Common myeloid progenitor, CD34-positive (primary cell): Measurements from ENCODE around the gene CYP27A1.

ENCODE experiments used
- CTCF ChIA-PET: fragments of 350-600 bp; sonication (Branson Sonifier 250); formaldehyde crosslinking; loops from one replicate; lab custom pipeline; 2021; ENCODE audit warnings: antibody characterized with exemption; lab: Charles Lee
- POLR2A ChIA-PET: fragments of 350-600 bp; sonication (Branson Sonifier 250); formaldehyde crosslinking; loops from one replicate; lab custom pipeline; 2021; ENCODE audit warnings: antibody characterized with exemption; lab: Charles Lee
- DNase-seq, 3 donors: peaks; one replicate each; pipeline versions ENCODE4 v3.0.0 to v3.0.0-alpha.2; 2013
- H3K27ac ChIP-seq, 2 experiments: 1 replicate in 1 of 2; 2 replicates in 1 of 2; pipeline ENCODE4 v1.7.0; 2013; ENCODE audit warnings: inconsistent platforms in 2 of 2, low read length in 2 of 2, mild to moderate bottlenecking in 2 of 2, low read depth in 1 of 2, moderate library complexity in 1 of 2; ENCODE audit not compliant: severe bottlenecking in 2 of 2, insufficient read depth in 1 of 2, poor library complexity in 1 of 2
- H3K27me3 ChIP-seq, 5 experiments: replicated peaks in 2 of 5; 1 replicate in 3 of 5; 2 replicates in 2 of 5; pipeline versions ENCODE4 v1.6.1 to v1.7.0; 2013; ENCODE audit warnings: low read length in 4 of 5, mild to moderate bottlenecking in 2 of 5, moderate library complexity in 2 of 5, inconsistent platforms in 1 of 5; ENCODE audit not compliant: insufficient read depth in 5 of 5, control insufficient read depth in 4 of 5
- H3K36me3 ChIP-seq, 4 experiments: 1 replicate in 2 of 4; 2 replicates in 2 of 4; pipeline versions ENCODE4 v1.6.1 to v1.7.0; 2013; ENCODE audit warnings: low read length in 3 of 4, control low read depth in 1 of 4, mild to moderate bottlenecking in 1 of 4; ENCODE audit not compliant: control insufficient read depth in 4 of 4, insufficient read depth in 4 of 4
- H3K4me1 ChIP-seq, 4 experiments: 1 replicate in 3 of 4; 2 replicates in 1 of 4; pipeline versions ENCODE4 v1.6.1 to v1.7.1; 2013; ENCODE audit warnings: low read length in 3 of 4, mild to moderate bottlenecking in 3 of 4, control low read depth in 1 of 4, inconsistent platforms in 1 of 4, moderate library complexity in 1 of 4; ENCODE audit not compliant: control insufficient read depth in 4 of 4, insufficient read depth in 4 of 4; ENCODE audit errors: control extremely low read depth in 1 of 4
- H3K4me3 ChIP-seq, 7 experiments: 1 replicate in 4 of 7; 2 replicates in 3 of 7; pipeline versions ENCODE4 v1.5.1 to v1.7.0; 2013; ENCODE audit warnings: mild to moderate bottlenecking in 7 of 7, low read length in 6 of 7, moderate library complexity in 6 of 7, inconsistent platforms in 2 of 7, low read depth in 2 of 7, control low read depth in 1 of 7; ENCODE audit not compliant: insufficient read depth in 4 of 7, control insufficient read depth in 1 of 7; ENCODE audit errors: extremely low read depth in 1 of 7
- H3K9me3 ChIP-seq, 5 experiments: 1 replicate in 4 of 5; 2 replicates in 1 of 5; pipeline versions ENCODE4 v1.6.1 to v1.7.1; 2013; ENCODE audit warnings: low read length in 4 of 5, mild to moderate bottlenecking in 2 of 5, inconsistent platforms in 1 of 5, low read depth in 1 of 5, moderate library complexity in 1 of 5; ENCODE audit not compliant: control insufficient read depth in 4 of 5, insufficient read depth in 2 of 5; ENCODE audit errors: control extremely low read depth in 1 of 5
- WGBS: methylation state at CpG from one replicate; pipeline ENCODE4 v1.1.5; 2013; ENCODE audit not compliant: insufficient coverage; 5-methylcytosine and 5-hydroxymethylcytosine counted together

The CYP27A1 gene

GRCh38 chr2:218829868-218830451, 48.0 kb downstream of the CYP27A1 start:
- 94% methylated on average over 13 of the region's 17 CpGs for WGBS
- H3K36me3 ChIP-seq: no peaks in the 10 kb centered on the region
- H3K27me3 ChIP-seq: peaks cover 0 to 52% (median 12%) of the 10 kb centered on the region in 5 experiments
- H3K27ac ChIP-seq: no peak overlapping the region
- no peak for DNase-seq
- H3K9me3 ChIP-seq: no peaks in the 10 kb centered on the region
- no peaks in the 10 kb centered on the region for H3K4me1 ChIP-seq
- POLR2A ChIA-PET: no interaction called here
- CTCF ChIA-PET: interaction anchor here (0.6 to 1.0 kb wide), 2 partner anchors 119 to 485 kb away, joined by 3 to 4 read pairs; partner anchors contain the start of gene TTLL4
- no peak overlapping the region for H3K4me3 ChIP-seq

- 100% methylated on average over 1 of the region's 3 CpGs for WGBS
- peaks cover 0 to 55% (median 15%) of the 10 kb centered on the region in 5 experiments for H3K27me3 ChIP-seq
- POLR2A ChIA-PET: no interaction called here
- no peak for DNase-seq
- H3K27ac ChIP-seq: no peak overlapping the region
- CTCF ChIA-PET: no interaction called here
- H3K9me3 ChIP-seq: no peaks in the 10 kb centered on the region
- H3K4me3 ChIP-seq: no peak overlapping the region
- no peaks in the 10 kb centered on the region for H3K4me1 ChIP-seq
- H3K36me3 ChIP-seq: no peaks in the 10 kb centered on the region
These were observed 48.8 kb downstream of the CYP27A1 start for GRCh38 chr2:218830526-218831306.

- 82% methylated on average over 11 of the region's 18 CpGs for WGBS
These were observed 49.5 kb downstream of the CYP27A1 start, which contains the start of gene PRKAG3 for GRCh38 chr2:218831378-218831990. TSS of gene PRKAG3 (minus strand) at chr2:218831803.

GRCh38 chr2:218832081-218832480, 50.1 kb downstream of the CYP27A1 start:
- ChIA-PET CTCF (no interaction called here), POLR2A (no interaction called here)
- Histone ChIP-seq H3K4me3 (no peak overlapping the region), H3K27me3 (peaks cover 0 to 55% (median 17%) of the 10 kb centered on the region in 5 experiments), H3K36me3 (no peaks in the 10 kb centered on the region), H3K4me1 (no peaks in the 10 kb centered on the region), H3K27ac (no peak overlapping the region), H3K9me3 (peaks cover 0 to 4% (median 0%) of the 10 kb centered on the region in 5 experiments)
- 100% methylated on average over 1 of the region's 3 CpGs for WGBS
- DNase-seq: no peak

More at GRCh38 chr2:218831378-218831990, 49.5 kb downstream of the CYP27A1 start, which contains the start of gene PRKAG3:
- H3K4me3 ChIP-seq: no peak within 1 kb of the TSS
- no peaks in the 10 kb centered on the region for H3K4me1 ChIP-seq
- no peak within 1 kb of the TSS for H3K27ac ChIP-seq
- H3K27me3 ChIP-seq: peaks cover 0 to 55% (median 17%) of the 10 kb centered on the region in 5 experiments
- no peaks in the 10 kb centered on the region for H3K36me3 ChIP-seq
- CTCF ChIA-PET: no interaction called here
- H3K9me3 ChIP-seq: no peaks in the 10 kb centered on the region
- POLR2A ChIA-PET: no interaction called here
- DNase-seq: no peak

- Histone ChIP-seq H3K9me3 (peaks cover 0 to 8% (median 0%) of the 10 kb centered on the region in 5 experiments), H3K36me3 (no peaks in the 10 kb centered on the region), H3K27me3 (peaks cover 0 to 51% (median 20%) of the 10 kb centered on the region in 5 experiments), H3K4me1 (no peaks in the 10 kb centered on the region), H3K27ac (no peak overlapping the region), H3K4me3 (no peak overlapping the region)
- CTCF ChIA-PET: no interaction called here
- DNase-seq: no peak
- 100% methylated on average over 3 of the region's 3 CpGs for WGBS
- POLR2A ChIA-PET: no interaction called here
These were observed 50.6 kb downstream of the CYP27A1 start for GRCh38 chr2:218832520-218832919.

- CTCF ChIA-PET: no interaction called here
- no peak for DNase-seq
- no peaks in the 10 kb centered on the region for H3K4me1 ChIP-seq
- H3K27me3 ChIP-seq: peaks cover 0 to 50% (median 20%) of the 10 kb centered on the region in 5 experiments
- 89% methylated on average over 4 of the region's 4 CpGs for WGBS
- peaks cover 0 to 10% (median under 1%) of the 10 kb centered on the region in 5 experiments for H3K9me3 ChIP-seq
- POLR2A ChIA-PET: no interaction called here
- H3K36me3 ChIP-seq: no peaks in the 10 kb centered on the region
- H3K27ac ChIP-seq: no peak overlapping the region
- no peak overlapping the region for H3K4me3 ChIP-seq
These were observed 51.2 kb downstream of the CYP27A1 start for GRCh38 chr2:218833023-218833609.
